MCF 10A (cell line): Measurements from ENCODE around the gene PFKP. TPM values are rescaled to one million over a fixed set of nuclear protein-coding genes. Genes with fewer than 3 reads are reported as not detected.

Experiments used
- BruUV-seq: library from RNA; stranded (reverse); fragments of 400-500 nt; replicated peaks from 2 replicates; lab custom pipeline; 2021; lab: Mats Ljungman, UMichigan
- CTCF ChIA-PET: fragments of 300-600 bp; sonication (Branson Sonifier 250); formaldehyde crosslinking; extraction: SDS; loops from one replicate; lab custom pipeline; 2021; ENCODE audit warnings: antibody characterized with exemption, inconsistent platforms; lab: Yijun Ruan, JAX
- POLR2A ChIA-PET: fragments of 300-600, 350-650 bp; sonication (Branson Sonifier 250); formaldehyde crosslinking; extraction: SDS; loops from one replicate; lab custom pipeline; 2020; ENCODE audit warnings: antibody characterized with exemption, inconsistent platforms; lab: Yijun Ruan, JAX
- DNase-seq: peaks from one replicate; pipeline ENCODE4 v3.0.0-alpha.2; 2018; ENCODE audit not compliant: unreplicated experiment
- H3K27ac Mint-ChIP-seq: one replicate; pipeline ENCODE4 v1.8.0; 2022; ENCODE audit warnings: mild to moderate bottlenecking, low read depth, mixed read lengths; ENCODE audit not compliant: unreplicated experiment
- H3K27me3 Mint-ChIP-seq: one replicate; pipeline ENCODE4 v1.8.0; 2022; ENCODE audit warnings: mixed read lengths; ENCODE audit not compliant: insufficient read depth, unreplicated experiment
- H3K36me3 Mint-ChIP-seq: one replicate; pipeline ENCODE4 v1.8.0; 2022; ENCODE audit warnings: mild to moderate bottlenecking, moderate library complexity, mixed read lengths; ENCODE audit not compliant: insufficient read depth, unreplicated experiment
- H3K4me1 Mint-ChIP-seq: one replicate; pipeline ENCODE4 v1.8.0; 2022; ENCODE audit warnings: mixed read lengths; ENCODE audit not compliant: insufficient read depth, unreplicated experiment
- H3K4me3 Mint-ChIP-seq: one replicate; pipeline ENCODE4 v1.8.0; 2022; ENCODE audit warnings: mild to moderate bottlenecking, moderate library complexity, mixed read lengths; ENCODE audit not compliant: unreplicated experiment
- H3K9me3 Mint-ChIP-seq: one replicate; pipeline ENCODE4 v1.8.0; 2022; ENCODE audit warnings: mixed read lengths; ENCODE audit not compliant: unreplicated experiment
- intact Hi-C: fragments of 100-400 bp; cut with micrococcal nuclease; formaldehyde crosslinking; loops from 2 replicates; pipeline ENCODE4 v1.14.1; 2022
- total RNA-seq: library from RNA; stranded (reverse); gene quantifications from 2 replicates; pipeline ENCODE4 v1.2.3, GENCODE V29; 2022
- TF ChIP-seq, protein P1 (sequence below): fragments of 200-600 bp; IDR thresholded peaks from one replicate; pipeline ENCODE4 v1.8.0; 2022; ENCODE audit warnings: antibody characterized with exemption, mild to moderate bottlenecking; ENCODE audit not compliant: unreplicated experiment

Gene PFKP
- total RNA-seq, 1 experiment from 2014 or later: 186 TPM

DNA sequence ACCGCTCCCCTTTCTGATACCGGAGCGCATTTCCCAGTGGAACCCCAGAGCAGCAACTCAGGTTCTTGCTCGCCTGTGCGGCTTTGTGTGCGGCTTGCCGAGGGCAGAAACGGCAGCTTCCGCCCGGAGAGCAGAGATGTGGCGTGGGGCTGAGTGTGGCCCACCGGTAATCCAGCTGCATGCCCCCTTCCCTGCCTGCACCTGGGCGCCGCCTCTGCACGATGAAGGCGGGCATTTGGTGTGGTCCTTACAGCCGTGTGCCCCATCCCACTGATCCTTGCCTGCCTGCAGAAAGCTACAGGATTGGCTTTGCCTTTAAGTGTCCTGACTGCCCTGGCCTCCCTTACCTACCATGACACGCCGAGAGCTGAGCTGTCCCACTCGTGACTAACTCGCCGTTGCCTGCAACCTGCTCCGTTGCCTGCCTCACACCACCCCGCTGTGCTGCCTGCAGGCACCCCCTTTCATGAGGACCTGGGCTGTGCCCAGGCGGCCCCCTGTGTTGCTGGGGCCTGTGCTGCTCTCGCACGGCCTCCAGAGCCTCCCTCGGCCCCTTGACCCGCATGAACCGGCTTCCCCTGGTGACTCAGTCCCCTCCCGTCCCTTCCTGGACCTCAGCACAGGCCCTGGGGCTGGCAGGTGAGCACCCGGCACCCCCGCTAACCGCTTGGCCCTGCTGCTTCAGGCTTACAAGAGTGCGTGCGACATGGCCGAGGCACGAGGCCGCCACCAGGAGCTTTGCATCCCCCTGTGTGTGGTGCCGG lies 57.2 kb downstream of the PFKP start:
- DNase-seq: no peak
- Mint-ChIP-seq H3K9me3 (no peaks in the 10 kb centered on the region), H3K27ac (no peak overlapping the region), H3K27me3 (no peaks in the 10 kb centered on the region), H3K4me1 (peaks cover 8% of the 10 kb centered on the region), H3K36me3 (peaks cover 61% of the 10 kb centered on the region), H3K4me3 (no peak overlapping the region)
- ChIA-PET POLR2A (no interaction called here), CTCF (interaction anchor here (0.6 kb wide), 1 partner anchor 41 kb away, joined by 3 read pairs; no protein-coding TSS in a partner anchor)
- TF ChIP-seq, protein P1, sequence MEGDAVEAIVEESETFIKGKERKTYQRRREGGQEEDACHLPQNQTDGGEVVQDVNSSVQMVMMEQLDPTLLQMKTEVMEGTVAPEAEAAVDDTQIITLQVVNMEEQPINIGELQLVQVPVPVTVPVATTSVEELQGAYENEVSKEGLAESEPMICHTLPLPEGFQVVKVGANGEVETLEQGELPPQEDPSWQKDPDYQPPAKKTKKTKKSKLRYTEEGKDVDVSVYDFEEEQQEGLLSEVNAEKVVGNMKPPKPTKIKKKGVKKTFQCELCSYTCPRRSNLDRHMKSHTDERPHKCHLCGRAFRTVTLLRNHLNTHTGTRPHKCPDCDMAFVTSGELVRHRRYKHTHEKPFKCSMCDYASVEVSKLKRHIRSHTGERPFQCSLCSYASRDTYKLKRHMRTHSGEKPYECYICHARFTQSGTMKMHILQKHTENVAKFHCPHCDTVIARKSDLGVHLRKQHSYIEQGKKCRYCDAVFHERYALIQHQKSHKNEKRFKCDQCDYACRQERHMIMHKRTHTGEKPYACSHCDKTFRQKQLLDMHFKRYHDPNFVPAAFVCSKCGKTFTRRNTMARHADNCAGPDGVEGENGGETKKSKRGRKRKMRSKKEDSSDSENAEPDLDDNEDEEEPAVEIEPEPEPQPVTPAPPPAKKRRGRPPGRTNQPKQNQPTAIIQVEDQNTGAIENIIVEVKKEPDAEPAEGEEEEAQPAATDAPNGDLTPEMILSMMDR: no peak
- intact Hi-C loops: no loop called here
- no TSS peak for BruUV-seq

DNA sequence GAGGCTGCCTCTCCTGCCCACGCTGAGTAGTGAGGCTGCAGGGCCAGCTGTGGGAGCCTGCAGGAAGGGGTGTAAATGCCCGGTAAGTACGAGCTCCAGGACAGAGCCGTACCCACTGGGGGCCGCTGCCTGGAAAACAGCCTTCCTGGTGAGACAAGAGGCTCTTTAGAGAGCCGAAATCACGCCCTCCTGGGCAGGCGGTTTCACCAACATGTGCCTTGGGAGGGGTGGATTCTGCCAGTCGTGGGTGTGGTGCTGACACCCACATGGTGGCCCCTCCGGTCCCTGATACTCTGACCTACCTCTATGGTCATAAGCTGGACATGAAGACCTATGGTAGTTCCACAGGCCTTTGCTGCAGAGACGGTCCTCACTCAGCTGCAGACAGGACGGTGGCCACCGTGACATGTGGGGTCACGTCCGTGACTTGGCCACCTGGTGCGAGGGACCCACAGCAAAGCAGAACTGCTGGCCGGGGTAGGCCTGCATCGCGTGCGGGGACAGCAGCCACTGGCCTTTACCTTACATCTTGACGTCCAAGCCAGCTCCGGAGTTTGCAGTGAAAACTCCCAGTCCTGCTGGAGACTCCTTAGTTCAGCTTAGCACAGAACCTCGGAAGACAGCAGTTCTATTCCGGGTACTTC lies 58.3 kb downstream of the PFKP start:
- TF ChIP-seq, protein P1: no peak
- ChIA-PET POLR2A (interaction anchor here (0.6 kb wide), 1 partner anchor 30 kb away, joined by 4 read pairs; no protein-coding TSS in a partner anchor), CTCF (no interaction called here)
- H3K27ac Mint-ChIP-seq: no peak overlapping the region
- H3K4me1 Mint-ChIP-seq: peaks cover 8% of the 10 kb centered on the region
- intact Hi-C loops: no loop called here
- peaks cover 64% of the 10 kb centered on the region for H3K36me3 Mint-ChIP-seq
- no peak overlapping the region for H3K4me3 Mint-ChIP-seq
- no TSS peak for BruUV-seq
- H3K9me3 Mint-ChIP-seq: no peaks in the 10 kb centered on the region
- DNase-seq: no peak
- no peaks in the 10 kb centered on the region for H3K27me3 Mint-ChIP-seq

DNA sequence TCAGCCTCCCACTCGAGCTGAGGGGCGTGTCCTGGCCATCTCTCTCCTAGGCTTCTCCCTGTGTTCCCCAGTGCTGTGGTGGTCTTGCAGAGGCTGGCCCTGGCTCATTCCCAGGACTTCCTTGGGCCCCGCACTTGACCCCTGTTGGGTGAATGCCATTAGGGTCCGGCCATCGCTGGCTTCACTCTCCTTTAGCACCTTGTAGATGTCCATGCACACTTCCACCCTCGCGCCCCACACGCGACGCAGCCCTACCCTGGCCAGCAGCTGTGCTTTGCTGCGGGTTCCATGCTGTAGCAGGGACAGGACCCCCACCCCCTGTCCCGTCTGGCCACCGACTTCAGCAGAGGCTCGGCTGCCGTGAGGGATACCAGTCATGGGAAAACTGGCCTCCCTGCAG lies 58.9 kb downstream of the PFKP start:
- ChIA-PET CTCF (no interaction called here), POLR2A (interaction anchor here (0.6 kb wide), 1 partner anchor 31 kb away, joined by 4 read pairs; no protein-coding TSS in a partner anchor)
- no TSS peak for BruUV-seq
- peaks cover 13% of the 10 kb centered on the region for H3K4me1 Mint-ChIP-seq
- no peak overlapping the region for H3K27ac Mint-ChIP-seq
- no peaks in the 10 kb centered on the region for H3K9me3 Mint-ChIP-seq
- TF ChIP-seq, protein P1: no peak
- H3K27me3 Mint-ChIP-seq: no peaks in the 10 kb centered on the region
- no peak for DNase-seq
- H3K4me3 Mint-ChIP-seq: no peak overlapping the region
- intact Hi-C loops: no loop called here
- H3K36me3 Mint-ChIP-seq: peaks cover 66% of the 10 kb centered on the region

- ChIA-PET CTCF (no interaction called here), POLR2A (interaction anchor here (0.6 kb wide), 1 partner anchor 31 kb away, joined by 4 read pairs; no protein-coding TSS in a partner anchor)
- peaks cover 68% of the 10 kb centered on the region for H3K36me3 Mint-ChIP-seq
- no peaks in the 10 kb centered on the region for H3K9me3 Mint-ChIP-seq
- intact Hi-C loops: no loop called here
- H3K4me1 Mint-ChIP-seq: peaks cover 19% of the 10 kb centered on the region
- no TSS peak for BruUV-seq
- no peak for DNase-seq
- H3K27me3 Mint-ChIP-seq: no peaks in the 10 kb centered on the region
- no peak overlapping the region for H3K27ac Mint-ChIP-seq
- H3K4me3 Mint-ChIP-seq: no peak overlapping the region
- TF ChIP-seq, protein P1: no peak
Measured at GRCh38 chr10:3126741-3127346, 59.5 kb downstream of the PFKP start.
